ENCODE data around the gene MAD1L1. TPM values are rescaled to one million over a fixed set of nuclear protein-coding genes. Genes with fewer than 3 reads are reported as not detected.

Gene MAD1L1
- total RNA-seq, 1 experiment from 2014 or later: 38.5 TPM

DNA sequence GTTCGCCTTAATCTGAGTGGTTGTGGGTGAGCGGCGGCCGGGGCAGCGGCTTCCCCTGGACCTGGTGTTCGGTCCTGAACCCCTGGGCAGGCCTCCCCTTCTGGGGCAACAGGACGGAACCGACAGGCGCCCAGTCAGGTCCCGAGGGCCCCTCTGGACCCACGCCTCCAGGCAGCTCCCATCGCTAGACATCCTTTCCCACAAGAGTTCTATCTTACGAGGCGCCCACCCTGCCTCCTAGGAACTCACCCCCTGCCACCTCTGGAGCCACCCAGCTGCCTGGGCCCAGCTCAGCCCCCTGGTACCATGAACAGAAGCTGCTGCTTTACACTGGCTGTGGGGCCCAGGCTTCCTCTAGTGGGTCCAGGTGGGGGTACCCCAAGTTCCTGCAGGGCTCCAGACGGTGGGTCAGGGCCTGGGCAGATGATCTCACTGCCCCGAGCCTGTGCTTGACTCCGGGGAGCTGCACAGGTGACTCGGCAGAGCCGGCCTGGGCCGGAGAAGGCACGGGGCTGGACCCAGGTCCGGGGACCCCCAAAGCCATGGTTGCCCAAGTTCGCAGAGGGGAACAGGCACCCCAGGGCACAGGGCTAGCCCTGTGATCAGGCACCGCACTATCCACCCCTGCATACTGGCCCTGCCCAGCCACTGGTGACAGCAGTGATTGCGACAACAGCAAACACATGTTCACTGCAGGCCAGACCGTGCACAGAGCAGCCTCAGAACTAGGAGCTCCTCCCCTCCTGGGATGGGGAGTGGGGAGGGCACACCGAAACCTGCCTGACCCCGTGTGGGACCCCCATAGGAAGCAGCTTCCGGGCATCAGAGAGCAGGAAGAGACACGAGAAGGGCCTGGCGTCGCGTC, 382.4 kb downstream of the MAD1L1 start:
- Histone ChIP-seq H3K9me2 (ENCODE audit: insufficient read depth) (no peaks in the 10 kb centered on the region), H3K27me3 (ENCODE audit: insufficient read depth, low read length) (no peaks in the 10 kb centered on the region), H3K4me2 (ENCODE audit: low read length) (no peak overlapping the region), H3K9me3 (ENCODE audit: control insufficient read depth in 1 of 2, insufficient read depth in 1 of 2, low read depth in 1 of 2, low read length in 2 of 2) (no peaks in the 10 kb centered on the region), H3K4me3 (replicated peaks in 1 of 2; ENCODE audit: low read depth in 1 of 2, low read length in 2 of 2) (no peak overlapping the region), H3K4me1 (ENCODE audit: control insufficient read depth in 1 of 2, insufficient read depth in 2 of 2, low read length in 2 of 2) (no peaks in the 10 kb centered on the region), H3K9ac (ENCODE audit: low read length) (no peak overlapping the region), H4K20me1 (ENCODE audit: insufficient read depth) (no peaks in the 10 kb centered on the region), H3K36me3 (ENCODE audit: control insufficient read depth in 1 of 2, insufficient read depth in 2 of 2, low read length in 2 of 2) (no peaks in the 10 kb centered on the region), H2AFZ (ENCODE audit: low read depth, low read length, poor library complexity, severe bottlenecking) (no peak overlapping the region), H3K79me2 (ENCODE audit: insufficient read depth, low read length) (no peaks in the 10 kb centered on the region), H3K27ac (ENCODE audit: low read depth, low read length) (no peak overlapping the region)
- ChIA-PET RAD21 (ENCODE audit: low non-redundant PET in 1 of 2, low total read pairs in 2 of 2, uncharacterized antibody in 2 of 2, unreplicated experiment in 2 of 2) (no interaction called here), POLR2A (no interaction called here), CTCF (no interaction called here)
- no TSS peak for BruUV-seq (replicated peaks)
- DNase-seq (ENCODE audit: low read depth, low spot score) (no peak), ATAC-seq (no peak)
- TF ChIP-seq SIN3A (IDR thresholded peaks at IDR 0.05; ENCODE audit: low read depth) (no peak), ZFX (IDR thresholded peaks at IDR 0.05) (no peak), EZH2phosphoT487 (IDR thresholded peaks at IDR 0.05; ENCODE audit: borderline replicate concordance) (no peak), CEBPB (IDR thresholded peaks at IDR 0.05; ENCODE audit: low read depth) (no peak), RAD21 (IDR thresholded peaks at IDR 0.05; ENCODE audit: low read depth) (no peak), ELF1 (IDR thresholded peaks at IDR 0.05; ENCODE audit: borderline replicate concordance, low read depth) (no peak), SP1 (IDR thresholded peaks at IDR 0.05; ENCODE audit: low read depth) (no peak), CBX3 (IDR thresholded peaks at IDR 0.05; ENCODE audit: low read depth) (no peak), YY1 (IDR thresholded peaks at IDR 0.05; ENCODE audit: extremely low read depth, insufficient replicate concordance, low read depth, low read length) (no peak), POLR2A (IDR thresholded peaks at IDR 0.05; ENCODE audit: borderline replicate concordance, extremely low read depth, insufficient read depth, insufficient read length) (no peak), TCF7L2 (IDR thresholded peaks at IDR 0.05; ENCODE audit: borderline replicate concordance, extremely low read depth, insufficient read depth, insufficient read length) (no peak), EGR1 (IDR thresholded peaks at IDR 0.05; ENCODE audit: low read depth) (no peak)
- TF ChIP-seq, protein P1, sequence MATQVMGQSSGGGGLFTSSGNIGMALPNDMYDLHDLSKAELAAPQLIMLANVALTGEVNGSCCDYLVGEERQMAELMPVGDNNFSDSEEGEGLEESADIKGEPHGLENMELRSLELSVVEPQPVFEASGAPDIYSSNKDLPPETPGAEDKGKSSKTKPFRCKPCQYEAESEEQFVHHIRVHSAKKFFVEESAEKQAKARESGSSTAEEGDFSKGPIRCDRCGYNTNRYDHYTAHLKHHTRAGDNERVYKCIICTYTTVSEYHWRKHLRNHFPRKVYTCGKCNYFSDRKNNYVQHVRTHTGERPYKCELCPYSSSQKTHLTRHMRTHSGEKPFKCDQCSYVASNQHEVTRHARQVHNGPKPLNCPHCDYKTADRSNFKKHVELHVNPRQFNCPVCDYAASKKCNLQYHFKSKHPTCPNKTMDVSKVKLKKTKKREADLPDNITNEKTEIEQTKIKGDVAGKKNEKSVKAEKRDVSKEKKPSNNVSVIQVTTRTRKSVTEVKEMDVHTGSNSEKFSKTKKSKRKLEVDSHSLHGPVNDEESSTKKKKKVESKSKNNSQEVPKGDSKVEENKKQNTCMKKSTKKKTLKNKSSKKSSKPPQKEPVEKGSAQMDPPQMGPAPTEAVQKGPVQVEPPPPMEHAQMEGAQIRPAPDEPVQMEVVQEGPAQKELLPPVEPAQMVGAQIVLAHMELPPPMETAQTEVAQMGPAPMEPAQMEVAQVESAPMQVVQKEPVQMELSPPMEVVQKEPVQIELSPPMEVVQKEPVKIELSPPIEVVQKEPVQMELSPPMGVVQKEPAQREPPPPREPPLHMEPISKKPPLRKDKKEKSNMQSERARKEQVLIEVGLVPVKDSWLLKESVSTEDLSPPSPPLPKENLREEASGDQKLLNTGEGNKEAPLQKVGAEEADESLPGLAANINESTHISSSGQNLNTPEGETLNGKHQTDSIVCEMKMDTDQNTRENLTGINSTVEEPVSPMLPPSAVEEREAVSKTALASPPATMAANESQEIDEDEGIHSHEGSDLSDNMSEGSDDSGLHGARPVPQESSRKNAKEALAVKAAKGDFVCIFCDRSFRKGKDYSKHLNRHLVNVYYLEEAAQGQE (IDR thresholded peaks at IDR 0.05; ENCODE audit: low read depth): no peak
- TF ChIP-seq, protein P2, sequence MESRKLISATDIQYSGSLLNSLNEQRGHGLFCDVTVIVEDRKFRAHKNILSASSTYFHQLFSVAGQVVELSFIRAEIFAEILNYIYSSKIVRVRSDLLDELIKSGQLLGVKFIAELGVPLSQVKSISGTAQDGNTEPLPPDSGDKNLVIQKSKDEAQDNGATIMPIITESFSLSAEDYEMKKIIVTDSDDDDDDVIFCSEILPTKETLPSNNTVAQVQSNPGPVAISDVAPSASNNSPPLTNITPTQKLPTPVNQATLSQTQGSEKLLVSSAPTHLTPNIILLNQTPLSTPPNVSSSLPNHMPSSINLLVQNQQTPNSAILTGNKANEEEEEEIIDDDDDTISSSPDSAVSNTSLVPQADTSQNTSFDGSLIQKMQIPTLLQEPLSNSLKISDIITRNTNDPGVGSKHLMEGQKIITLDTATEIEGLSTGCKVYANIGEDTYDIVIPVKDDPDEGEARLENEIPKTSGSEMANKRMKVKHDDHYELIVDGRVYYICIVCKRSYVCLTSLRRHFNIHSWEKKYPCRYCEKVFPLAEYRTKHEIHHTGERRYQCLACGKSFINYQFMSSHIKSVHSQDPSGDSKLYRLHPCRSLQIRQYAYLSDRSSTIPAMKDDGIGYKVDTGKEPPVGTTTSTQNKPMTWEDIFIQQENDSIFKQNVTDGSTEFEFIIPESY (IDR thresholded peaks at IDR 0.05; ENCODE audit: extremely low read depth, insufficient replicate concordance, low read length): no peak
- intact Hi-C loops (cut with micrococcal nuclease): no loop called here
